ENCODE data around the gene CREBL2. TPM values are rescaled to one million over a fixed set of nuclear protein-coding genes. Genes with fewer than 3 reads are reported as not detected.

CREBL2 gene
- total RNA-seq, 1 experiment from 2014 or later: 17.3 TPM

DNA sequence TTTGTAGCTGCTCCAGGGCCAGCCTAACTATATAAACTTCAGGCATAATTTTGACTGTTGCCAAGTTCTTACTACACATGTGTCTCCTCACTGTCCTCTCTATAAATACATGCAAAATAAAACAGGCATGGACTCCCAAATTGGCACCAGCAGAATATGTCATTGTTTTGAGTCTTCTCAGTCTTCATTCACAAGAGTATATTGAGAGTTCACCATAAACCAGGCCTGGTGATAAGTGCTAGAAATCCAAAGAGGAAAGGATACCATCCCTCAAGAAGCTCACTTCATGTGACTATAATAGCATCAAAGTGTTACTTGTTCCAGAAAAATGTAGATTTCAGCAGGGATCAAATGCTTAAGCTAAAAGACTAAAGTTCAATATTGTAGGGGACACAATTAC lies 70.6 kb downstream of the CREBL2 start:
- TF ChIP-seq ATF1 (CRISPR knock-in tag; IDR thresholded peaks at IDR 0.05): no peak
- TF ChIP-seq, protein P1, sequence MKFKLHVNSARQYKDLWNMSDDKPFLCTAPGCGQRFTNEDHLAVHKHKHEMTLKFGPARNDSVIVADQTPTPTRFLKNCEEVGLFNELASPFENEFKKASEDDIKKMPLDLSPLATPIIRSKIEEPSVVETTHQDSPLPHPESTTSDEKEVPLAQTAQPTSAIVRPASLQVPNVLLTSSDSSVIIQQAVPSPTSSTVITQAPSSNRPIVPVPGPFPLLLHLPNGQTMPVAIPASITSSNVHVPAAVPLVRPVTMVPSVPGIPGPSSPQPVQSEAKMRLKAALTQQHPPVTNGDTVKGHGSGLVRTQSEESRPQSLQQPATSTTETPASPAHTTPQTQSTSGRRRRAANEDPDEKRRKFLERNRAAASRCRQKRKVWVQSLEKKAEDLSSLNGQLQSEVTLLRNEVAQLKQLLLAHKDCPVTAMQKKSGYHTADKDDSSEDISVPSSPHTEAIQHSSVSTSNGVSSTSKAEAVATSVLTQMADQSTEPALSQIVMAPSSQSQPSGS (CRISPR knock-in tag; IDR thresholded peaks at IDR 0.05; ENCODE audit: borderline replicate concordance, low read depth): no peak
- no peak for TF ChIP-seq CREB1 (CRISPR knock-in tag; IDR thresholded peaks at IDR 0.05)
- TF ChIP-seq, protein P2, sequence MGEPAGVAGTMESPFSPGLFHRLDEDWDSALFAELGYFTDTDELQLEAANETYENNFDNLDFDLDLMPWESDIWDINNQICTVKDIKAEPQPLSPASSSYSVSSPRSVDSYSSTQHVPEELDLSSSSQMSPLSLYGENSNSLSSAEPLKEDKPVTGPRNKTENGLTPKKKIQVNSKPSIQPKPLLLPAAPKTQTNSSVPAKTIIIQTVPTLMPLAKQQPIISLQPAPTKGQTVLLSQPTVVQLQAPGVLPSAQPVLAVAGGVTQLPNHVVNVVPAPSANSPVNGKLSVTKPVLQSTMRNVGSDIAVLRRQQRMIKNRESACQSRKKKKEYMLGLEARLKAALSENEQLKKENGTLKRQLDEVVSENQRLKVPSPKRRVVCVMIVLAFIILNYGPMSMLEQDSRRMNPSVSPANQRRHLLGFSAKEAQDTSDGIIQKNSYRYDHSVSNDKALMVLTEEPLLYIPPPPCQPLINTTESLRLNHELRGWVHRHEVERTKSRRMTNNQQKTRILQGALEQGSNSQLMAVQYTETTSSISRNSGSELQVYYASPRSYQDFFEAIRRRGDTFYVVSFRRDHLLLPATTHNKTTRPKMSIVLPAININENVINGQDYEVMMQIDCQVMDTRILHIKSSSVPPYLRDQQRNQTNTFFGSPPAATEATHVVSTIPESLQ (CRISPR knock-in tag; IDR thresholded peaks at IDR 0.05): no peak
- TF ChIP-seq, protein P3, sequence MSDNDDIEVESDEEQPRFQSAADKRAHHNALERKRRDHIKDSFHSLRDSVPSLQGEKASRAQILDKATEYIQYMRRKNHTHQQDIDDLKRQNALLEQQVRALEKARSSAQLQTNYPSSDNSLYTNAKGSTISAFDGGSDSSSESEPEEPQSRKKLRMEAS (CRISPR knock-in tag; IDR thresholded peaks at IDR 0.05): no peak
- Mint-ChIP-seq H3K9me3 (no peaks in the 10 kb centered on the region), H3K4me3 (peak overlapping the region; percentile 33; the same call in 1 of the 2 replicates), H3K27me3 (ENCODE audit: low read depth) (peaks cover 46% of the 10 kb centered on the region), H3K27ac (no peak overlapping the region; the same call in 1 of the 2 replicates), H3K4me1 (peaks cover 35% of the 10 kb centered on the region), H3K36me3 (no peaks in the 10 kb centered on the region)
- DNase-seq (ENCODE audit: low spot score) (no peak), ATAC-seq (no peak)
- ChIA-PET CTCF (no interaction called here), POLR2A (interaction anchor here (0.5 kb wide), 1 partner anchor 11 kb away, joined by 5 read pairs; no protein-coding TSS in a partner anchor)

DNA sequence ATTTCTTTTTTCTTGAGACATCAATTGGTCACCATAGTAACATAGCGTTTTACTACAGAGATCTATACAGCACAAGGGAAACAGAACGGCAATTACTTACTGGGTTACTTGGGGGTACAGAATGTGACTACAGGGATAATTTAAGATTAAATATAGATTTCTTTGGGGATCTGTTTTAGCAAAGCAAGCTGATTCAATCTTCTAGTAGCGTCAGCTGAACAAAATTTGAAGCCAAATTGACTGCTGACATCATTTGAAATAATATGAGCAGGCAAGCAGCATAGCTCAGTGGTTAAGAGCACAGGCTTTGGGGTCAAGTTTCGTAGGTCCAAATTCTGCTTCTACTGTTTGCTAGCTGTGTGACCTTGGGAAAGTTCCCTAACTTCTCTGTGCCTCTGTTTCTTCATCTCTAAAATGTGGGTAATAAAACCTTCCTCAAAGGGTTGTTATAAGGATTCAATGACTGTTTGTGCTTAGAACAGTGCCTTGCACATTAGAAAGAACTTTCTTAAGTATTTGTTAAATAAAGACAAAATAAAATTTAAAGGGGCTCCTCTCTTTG lies 71.5 kb downstream of the CREBL2 start:
- Mint-ChIP-seq H3K27me3 (ENCODE audit: low read depth) (peaks cover 37% of the 10 kb centered on the region), H3K36me3 (no peaks in the 10 kb centered on the region), H3K4me3 (peak overlapping the region; percentile 93), H3K9me3 (no peaks in the 10 kb centered on the region), H3K27ac (no peak overlapping the region), H3K4me1 (peaks cover 34% of the 10 kb centered on the region)
- DNase-seq (ENCODE audit: low spot score) (no peak), ATAC-seq (no peak)
- TF ChIP-seq GTF2I (CRISPR knock-in tag; conservative IDR thresholded peaks at IDR 0.05) (peak; percentile 81), MYBL2 (CRISPR knock-in tag; IDR thresholded peaks at IDR 0.05) (no peak)
- CTCF ChIA-PET: interaction anchor here (0.8 to 1.3 kb wide), 3 partner anchors 27 to 119 kb away, joined by 3 to 8 read pairs (median 5); no protein-coding TSS in a partner anchor
- POLR2A ChIA-PET: interaction anchor here (1.5 kb wide), 1 partner anchor 42 kb away, joined by 4 read pairs; no protein-coding TSS in a partner anchor

DNA sequence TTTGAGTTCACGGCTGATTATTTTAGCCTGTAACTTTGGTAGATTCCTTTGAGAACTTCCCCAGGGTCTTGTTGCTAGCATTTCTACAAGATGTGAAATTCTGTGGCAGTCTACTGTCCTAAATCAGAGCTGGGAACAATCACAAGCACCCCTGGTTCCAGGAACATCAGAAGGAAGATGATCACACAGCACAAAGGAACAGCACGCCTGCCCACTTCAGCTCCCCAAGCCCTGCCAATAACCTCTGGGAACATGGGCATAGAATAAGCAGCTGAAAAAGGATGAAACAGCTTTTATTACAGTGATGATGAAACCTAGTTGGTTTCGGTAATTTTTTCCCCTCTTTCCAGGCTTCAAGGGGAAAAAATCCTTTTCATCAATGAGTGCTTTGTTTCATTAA lies 72.0 kb downstream of the CREBL2 start:
- H3K27me3 Mint-ChIP-seq (ENCODE audit: low read depth): peaks cover 32% of the 10 kb centered on the region
- H3K4me1 Mint-ChIP-seq: peaks cover 34% of the 10 kb centered on the region
- ATAC-seq: no peak
- H3K9me3 Mint-ChIP-seq: no peaks in the 10 kb centered on the region
- DNase-seq (ENCODE audit: low spot score): no peak
- TF ChIP-seq JUN (CRISPR knock-in tag; IDR thresholded peaks at IDR 0.05) (no peak), NR2C2 (CRISPR knock-in tag; IDR thresholded peaks at IDR 0.05) (no peak), ZNF138 (CRISPR knock-in tag; conservative IDR thresholded peaks at IDR 0.05) (no peak), ZNF263 (CRISPR knock-in tag; IDR thresholded peaks at IDR 0.05; ENCODE audit: low read depth) (no peak), SP1 (CRISPR knock-in tag; conservative IDR thresholded peaks at IDR 0.05) (no peak)
- TF ChIP-seq, protein P4, sequence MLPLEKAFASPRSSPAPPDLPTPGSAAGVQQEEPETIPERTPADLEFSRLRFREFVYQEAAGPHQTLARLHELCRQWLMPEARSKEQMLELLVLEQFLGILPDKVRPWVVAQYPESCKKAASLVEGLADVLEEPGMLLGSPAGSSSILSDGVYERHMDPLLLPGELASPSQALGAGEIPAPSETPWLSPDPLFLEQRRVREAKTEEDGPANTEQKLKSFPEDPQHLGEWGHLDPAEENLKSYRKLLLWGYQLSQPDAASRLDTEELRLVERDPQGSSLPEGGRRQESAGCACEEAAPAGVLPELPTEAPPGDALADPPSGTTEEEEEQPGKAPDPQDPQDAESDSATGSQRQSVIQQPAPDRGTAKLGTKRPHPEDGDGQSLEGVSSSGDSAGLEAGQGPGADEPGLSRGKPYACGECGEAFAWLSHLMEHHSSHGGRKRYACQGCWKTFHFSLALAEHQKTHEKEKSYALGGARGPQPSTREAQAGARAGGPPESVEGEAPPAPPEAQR (CRISPR knock-in tag; IDR thresholded peaks at IDR 0.05): no peak
- H3K27ac Mint-ChIP-seq: peak overlapping the region; percentile 96
- H3K4me3 Mint-ChIP-seq: peak overlapping the region; percentile 93
- H3K36me3 Mint-ChIP-seq: no peaks in the 10 kb centered on the region
- CTCF ChIA-PET: interaction anchor here (0.8 to 1.3 kb wide), 3 partner anchors 28 to 119 kb away, joined by 3 to 8 read pairs (median 5); no protein-coding TSS in a partner anchor
- POLR2A ChIA-PET: interaction anchor here (1.5 kb wide), 1 partner anchor 42 kb away, joined by 4 read pairs; no protein-coding TSS in a partner anchor
